ENCODE results near the gene INTS6. TPM values are rescaled to one million over a fixed set of nuclear protein-coding genes. Genes with fewer than 3 reads are reported as not detected.
A peak's percentile ranks its signal among the peaks of the same experiment; 100 is the strongest.

Gene INTS6
- total RNA-seq, 8 experiments from 2014 or later, result 25.1 to 76.7 (median 34.2) TPM

GRCh38 chr13:51477653-51478324 lies 25.0 kb upstream of the INTS6 start:
- ATAC-seq (replicated peaks in 6 of 8), result no peak
- H3K4me1 ChIP-seq (replicated peaks in 1 of 2), result no peaks in the 10 kb centered on the region
- WGBS, 10 experiments, result 71 to 100% (median 93%) methylated on average over 1 to 2 of the region's 2 CpGs; no CpG with 5 or more reads in 4 of the 10 experiments
- no peak overlapping the region for H3K27ac ChIP-seq
- in situ Hi-C loops (cut with MboI; ENCODE audit: low pct_unique_long_range_greater_than_20kb in 2 of 9, low sequenced_read_pairs in 9 of 9, unreplicated experiment in 9 of 9), result no loop called here
- no peak overlapping the region for H3K4me3 ChIP-seq

- no peak for ATAC-seq (replicated peaks in 6 of 8)
Observed at GRCh38 chr13:51477149-51477548, 24.3 kb upstream of the INTS6 start.

GRCh38 chr13:51475727-51476501 lies 23.1 kb upstream of the INTS6 start:
- no peak for ATAC-seq (replicated peaks in 6 of 8)

More at GRCh38 chr13:51477149-51477548, 24.3 kb upstream of the INTS6 start:
- WGBS, 10 experiments, result 50 to 100% (median 93%) methylated on average over 1 to 3 of the region's 3 CpGs
- Histone ChIP-seq H3K4me3 (no peak overlapping the region), H3K4me1 (replicated peaks in 1 of 2) (no peaks in the 10 kb centered on the region), H3K27ac (no peak overlapping the region)
- in situ Hi-C loops (cut with MboI; ENCODE audit: low pct_unique_long_range_greater_than_20kb in 2 of 9, low sequenced_read_pairs in 9 of 9, unreplicated experiment in 9 of 9), result no loop called here

GRCh38 chr13:51469790-51470189 lies 17.0 kb upstream of the INTS6 start:
- H3K4me3 ChIP-seq, result no peak overlapping the region
- 39 to 100% (median 92%) methylated on average over 1 to 2 of the region's 2 CpGs; no CpG with 5 or more reads in 4 of the 10 experiments for WGBS, 10 experiments
- in situ Hi-C loops (cut with MboI; ENCODE audit: low pct_unique_long_range_greater_than_20kb in 2 of 9, low sequenced_read_pairs in 9 of 9, unreplicated experiment in 9 of 9), result loop anchor here in 1 of 9 experiments (25.0 kb wide), 1 partner anchor 118 kb away; the partner anchor contains the start of gene WDFY2
- ATAC-seq (replicated peaks in 6 of 8), result no peak
- no peak overlapping the region for H3K27ac ChIP-seq
- no peaks in the 10 kb centered on the region for H3K4me1 ChIP-seq (replicated peaks in 1 of 2)

More at GRCh38 chr13:51475727-51476501, 23.1 kb upstream of the INTS6 start:
- H3K4me1 ChIP-seq (replicated peaks in 1 of 2), result no peaks in the 10 kb centered on the region
- H3K27ac ChIP-seq, result no peak overlapping the region
- in situ Hi-C loops (cut with MboI; ENCODE audit: low pct_unique_long_range_greater_than_20kb in 2 of 9, low sequenced_read_pairs in 9 of 9, unreplicated experiment in 9 of 9), result no loop called here
- WGBS, 10 experiments, result 45 to 100% (median 86%) methylated on average over 1 to 2 of the region's 2 CpGs; no CpG with 5 or more reads in 1 of the 10 experiments
- H3K4me3 ChIP-seq, result no peak overlapping the region

GRCh38 chr13:51467730-51468129 lies 14.9 kb upstream of the INTS6 start:
- no peak overlapping the region for H3K4me3 ChIP-seq
- ATAC-seq (replicated peaks in 6 of 8), result no peak
- no peak overlapping the region for H3K27ac ChIP-seq
- in situ Hi-C loops (cut with MboI; ENCODE audit: low pct_unique_long_range_greater_than_20kb in 2 of 9, low sequenced_read_pairs in 9 of 9, unreplicated experiment in 9 of 9), result loop anchor here in 1 of 9 experiments (25.0 kb wide), 1 partner anchor 120 kb away; the partner anchor contains the start of gene WDFY2
- 29 to 100% (median 92%) methylated on average over 1 to 3 of the region's 3 CpGs for WGBS, 10 experiments
- H3K4me1 ChIP-seq (replicated peaks in 1 of 2), result no peaks in the 10 kb centered on the region

GRCh38 chr13:51465124-51465523 lies 12.3 kb upstream of the INTS6 start:
- Histone ChIP-seq H3K4me3 (no peak overlapping the region), H3K4me1 (replicated peaks in 1 of 2) (no peaks in the 10 kb centered on the region), H3K27ac (no peak overlapping the region)
- no peak for ATAC-seq (replicated peaks in 6 of 8)
- in situ Hi-C loops (cut with MboI; ENCODE audit: low pct_unique_long_range_greater_than_20kb in 2 of 9, low sequenced_read_pairs in 9 of 9, unreplicated experiment in 9 of 9), result loop anchor here in 1 of 9 experiments (25.0 kb wide), 1 partner anchor 122 kb away; the partner anchor contains the start of gene WDFY2

GRCh38 chr13:51457086-51457815 lies 4.4 kb upstream of the INTS6 start:
- in situ Hi-C loops (cut with MboI; ENCODE audit: low pct_unique_long_range_greater_than_20kb in 2 of 9, low sequenced_read_pairs in 9 of 9, unreplicated experiment in 9 of 9), result loop anchor here in 1 of 9 experiments (25.0 kb wide), 1 partner anchor 130 kb away; the partner anchor contains the start of gene WDFY2
- 82 to 100% (median 93%) methylated on average over 3 to 11 of the region's 15 CpGs; no CpG with 5 or more reads in 1 of the 10 experiments for WGBS, 10 experiments
- H3K4me1 ChIP-seq (replicated peaks in 1 of 2), result peaks cover 0 to 5% of the 10 kb centered on the region in 2 donors
- H3K27ac ChIP-seq, result no peak overlapping the region
- ATAC-seq (replicated peaks in 6 of 8), result no peak
- H3K4me3 ChIP-seq, result no peak overlapping the region

- 93 to 100% (median 100%) methylated on average over 2 to 5 of the region's 13 CpGs; no CpG with 5 or more reads in 4 of the 10 experiments for WGBS, 10 experiments
- no peak overlapping the region for H3K4me3 ChIP-seq
- in situ Hi-C loops (cut with MboI; ENCODE audit: low pct_unique_long_range_greater_than_20kb in 2 of 9, low sequenced_read_pairs in 9 of 9, unreplicated experiment in 9 of 9), result loop anchor here in 1 of 9 experiments (25.0 kb wide), 1 partner anchor 131 kb away; the partner anchor contains the start of gene WDFY2
- no peak for ATAC-seq (replicated peaks in 6 of 8)
- H3K4me1 ChIP-seq (replicated peaks in 1 of 2), result peaks cover 0 to 5% of the 10 kb centered on the region in 2 donors
- H3K27ac ChIP-seq, result no peak overlapping the region
Observed at GRCh38 chr13:51456510-51456909, 3.7 kb upstream of the INTS6 start.

- H3K27ac ChIP-seq, result no peak overlapping the region
- ATAC-seq (replicated peaks in 6 of 8), result no peak
- peaks cover 0 to 10% of the 10 kb centered on the region in 2 donors for H3K4me1 ChIP-seq (replicated peaks in 1 of 2)
- WGBS, 10 experiments, result 76 to 100% (median 96%) methylated on average over 1 to 6 of the region's 9 CpGs; no CpG with 5 or more reads in 4 of the 10 experiments
- no peak overlapping the region for H3K4me3 ChIP-seq
- in situ Hi-C loops (cut with MboI; ENCODE audit: low pct_unique_long_range_greater_than_20kb in 2 of 9, low sequenced_read_pairs in 9 of 9, unreplicated experiment in 9 of 9), result loop anchor here in 1 of 9 experiments (25.0 kb wide), 1 partner anchor 132 kb away; the partner anchor contains the start of gene WDFY2
Observed at GRCh38 chr13:51455532-51455931, 2.7 kb upstream of the INTS6 start.

- H3K4me3 ChIP-seq, result peak overlapping the region; percentile 52 to 88 (median 66)
- WGBS, 10 experiments, result 10 to 39% (median 24%) methylated on average over 2 to 13 of the region's 13 CpGs
- ATAC-seq (replicated peaks in 6 of 8), result no peak
- H3K27ac ChIP-seq, result peak overlapping the region; percentile 93
- peaks cover 0 to 11% of the 10 kb centered on the region in 2 donors for H3K4me1 ChIP-seq (replicated peaks in 1 of 2)
- in situ Hi-C loops (cut with MboI; ENCODE audit: low pct_unique_long_range_greater_than_20kb in 2 of 9, low sequenced_read_pairs in 9 of 9, unreplicated experiment in 9 of 9), result loop anchor here in 1 of 9 experiments (25.0 kb wide), 1 partner anchor 133 kb away; the partner anchor contains the start of gene WDFY2
Observed at GRCh38 chr13:51453959-51454703, 1.3 kb upstream of the INTS6 start.

GRCh38 chr13:51453207-51453958 lies 547 bp upstream of the INTS6 start:
- peak; percentile 43 to 68 (median 62) for ATAC-seq (replicated peaks in 6 of 8)
- in situ Hi-C loops (cut with MboI; ENCODE audit: low pct_unique_long_range_greater_than_20kb in 2 of 9, low sequenced_read_pairs in 9 of 9, unreplicated experiment in 9 of 9), result loop anchor here in 1 of 9 experiments (25.0 kb wide), 1 partner anchor 134 kb away; the partner anchor contains the start of gene WDFY2
- Histone ChIP-seq H3K27ac (peak overlapping the region; percentile 93), H3K4me1 (replicated peaks in 1 of 2) (peaks cover 0 to 11% of the 10 kb centered on the region in 2 donors), H3K4me3 (peak overlapping the region; percentile 52 to 88 (median 66))
- whole genome bisulfite sequencing, 10 experiments, result 0% methylated on average over 2 to 8 of the region's 80 CpGs; no CpG with 5 or more reads in 7 of the 10 experiments

Measured in motor neuron (in vitro differentiated cells).